Measurements from ENCODE around the gene SCLY.

GRCh38 chr2:238091436-238092060 lies 30.7 kb downstream of the SCLY start:
- TF ChIP-seq POLR2AphosphoS5 (IDR thresholded peaks at IDR 0.05), result no peak
- TF ChIP-seq CTCF (IDR thresholded peaks at IDR 0.05), result no peak
